Upper lobe of right lung (tissue), 1 donor: Measurements from ENCODE around the gene NME9. TPM values are rescaled to one million over a fixed set of nuclear protein-coding genes. Genes with fewer than 3 reads are reported as not detected.

Experiments
- ATAC-seq: fragments of 200-7000 bp; cut with Tn5 transposase; one replicate; pipeline ENCODE4 v1.9.1; 2020; ENCODE audit warnings: mild to moderate bottlenecking, moderate library complexity
- DNase-seq: peaks from one replicate; pipeline ENCODE4 v3.0.0-alpha.2; 2020
- H3K27ac ChIP-seq: fragments of 200-600 bp; one replicate; pipeline ENCODE4 v1.8.0; 2022
- H3K27me3 ChIP-seq: fragments of 200-600 bp; one replicate; pipeline ENCODE4 v1.8.0; 2022; ENCODE audit warnings: mild to moderate bottlenecking
- H3K36me3 ChIP-seq: fragments of 200-600 bp; one replicate; pipeline ENCODE4 v1.8.0; 2022
- H3K4me1 ChIP-seq: fragments of 200-600 bp; one replicate; pipeline ENCODE4 v1.8.0; 2022
- H3K4me3 ChIP-seq: fragments of 200-600 bp; one replicate; pipeline ENCODE4 v1.8.0; 2022; ENCODE audit warnings: mild to moderate bottlenecking
- H3K9me3 ChIP-seq: fragments of 200-600 bp; one replicate; pipeline ENCODE4 v1.8.0; 2022
- intact Hi-C: fragments of 100-400 bp; cut with DNase I; formaldehyde crosslinking; loops from one replicate; pipeline ENCODE4 v1.11.0; 2022
- total RNA-seq: library from RNA; stranded (reverse); fragmentation: NEBNext Ultra II Directional; extraction: Animal tissue kit (Norgen Biotek cat#: 25700); gene quantifications from one replicate; pipeline ENCODE4 v1.2.1, GENCODE V29; 2021
- TF ChIP-seq, protein P1 (sequence below): fragments of 200-600 bp; IDR thresholded peaks from one replicate; pipeline ENCODE4 v1.8.0; 2022; ENCODE audit warnings: antibody characterized with exemption
- donor health status: DM: no; HTN: yes; CAD: no; lungs with severe emphysema.

The NME9 gene
- total RNA-seq, 1 donor from 2014 or later = not detected

DNA sequence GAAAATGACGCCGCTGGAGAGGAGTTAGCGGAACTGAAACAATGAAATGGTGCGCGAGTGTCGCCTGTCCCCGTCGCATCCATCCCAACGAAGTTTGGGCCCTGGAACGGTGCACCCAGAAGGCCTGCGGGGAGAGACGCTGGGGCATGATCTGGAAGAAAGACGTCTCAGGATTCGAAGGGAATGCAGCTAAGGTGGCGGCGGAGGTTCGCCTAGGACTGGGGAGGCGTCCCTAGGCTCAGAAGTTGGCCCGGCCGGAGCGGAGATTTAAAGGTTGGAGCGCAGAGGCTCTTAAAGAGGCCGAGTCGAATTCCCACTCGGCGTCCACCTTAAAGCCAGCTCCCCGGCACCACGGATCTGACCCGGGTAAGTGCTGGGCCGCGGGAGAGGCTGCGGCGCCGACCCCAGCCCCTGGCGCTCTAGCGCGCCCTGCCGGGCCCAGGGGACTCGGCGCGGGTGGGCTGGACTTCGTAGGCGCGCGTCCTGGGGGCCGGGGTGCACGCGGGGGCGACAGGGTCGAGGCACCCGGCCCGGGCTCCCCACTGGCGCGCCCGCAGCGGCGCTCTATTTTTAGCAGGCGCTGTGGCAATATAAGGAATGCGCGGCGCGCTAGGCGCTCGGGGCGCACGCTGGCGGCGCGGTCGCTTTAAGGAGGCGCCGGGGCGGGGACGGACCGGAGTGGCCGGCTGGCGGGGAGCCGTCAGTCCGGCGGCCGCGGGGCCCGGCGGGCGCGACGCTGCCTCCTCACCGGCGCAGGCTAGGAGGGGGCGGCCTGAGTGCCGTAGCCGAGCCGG, 18.5 kb upstream of the NME9 start, which contains the start of gene MRAS:
MRAS (plus strand) TSS at position 620 of the 794 bp plus-strand sequence. CDS start 24,305 bp downstream, outside the sequence.
- H3K4me3 ChIP-seq = peak within 1 kb of the TSS; percentile 78
- no peaks in the 10 kb centered on the region for H3K9me3 ChIP-seq
- H3K36me3 ChIP-seq = no peaks in the 10 kb centered on the region
- intact Hi-C loops = no loop called here
- ATAC-seq = peak; percentile 85
- H3K4me1 ChIP-seq = peaks cover 23% of the 10 kb centered on the region
- TF ChIP-seq, protein P1, sequence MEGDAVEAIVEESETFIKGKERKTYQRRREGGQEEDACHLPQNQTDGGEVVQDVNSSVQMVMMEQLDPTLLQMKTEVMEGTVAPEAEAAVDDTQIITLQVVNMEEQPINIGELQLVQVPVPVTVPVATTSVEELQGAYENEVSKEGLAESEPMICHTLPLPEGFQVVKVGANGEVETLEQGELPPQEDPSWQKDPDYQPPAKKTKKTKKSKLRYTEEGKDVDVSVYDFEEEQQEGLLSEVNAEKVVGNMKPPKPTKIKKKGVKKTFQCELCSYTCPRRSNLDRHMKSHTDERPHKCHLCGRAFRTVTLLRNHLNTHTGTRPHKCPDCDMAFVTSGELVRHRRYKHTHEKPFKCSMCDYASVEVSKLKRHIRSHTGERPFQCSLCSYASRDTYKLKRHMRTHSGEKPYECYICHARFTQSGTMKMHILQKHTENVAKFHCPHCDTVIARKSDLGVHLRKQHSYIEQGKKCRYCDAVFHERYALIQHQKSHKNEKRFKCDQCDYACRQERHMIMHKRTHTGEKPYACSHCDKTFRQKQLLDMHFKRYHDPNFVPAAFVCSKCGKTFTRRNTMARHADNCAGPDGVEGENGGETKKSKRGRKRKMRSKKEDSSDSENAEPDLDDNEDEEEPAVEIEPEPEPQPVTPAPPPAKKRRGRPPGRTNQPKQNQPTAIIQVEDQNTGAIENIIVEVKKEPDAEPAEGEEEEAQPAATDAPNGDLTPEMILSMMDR = peak; percentile 40
- no peaks in the 10 kb centered on the region for H3K27me3 ChIP-seq
- H3K27ac ChIP-seq = peak within 1 kb of the TSS; percentile 93
- DNase-seq = peak; percentile 92

DNA sequence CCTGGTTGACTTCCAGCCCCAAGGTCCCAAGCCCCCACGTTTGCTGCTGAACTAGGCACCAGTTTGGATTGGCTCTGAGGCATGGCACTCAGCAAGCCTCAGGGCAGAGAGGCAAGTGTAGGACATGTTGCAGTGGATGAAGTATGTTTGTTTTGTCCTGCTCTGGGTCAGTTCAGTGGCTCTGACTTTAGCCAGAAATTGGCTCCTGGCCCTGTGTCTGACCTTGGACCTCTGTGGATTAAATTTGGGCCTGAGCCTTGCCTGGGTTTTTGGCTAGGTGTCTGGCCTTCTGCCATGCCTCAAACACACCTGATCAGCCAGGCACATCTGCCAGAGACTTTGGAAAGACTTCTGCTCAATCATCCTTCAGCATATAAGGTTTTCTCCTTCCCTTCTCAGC, 15.1 kb upstream of the NME9 start:
- intact Hi-C loops = no loop called here
- no peaks in the 10 kb centered on the region for H3K9me3 ChIP-seq
- no peak overlapping the region for H3K27ac ChIP-seq
- ATAC-seq (no peak), DNase-seq (no peak)
- H3K4me1 ChIP-seq = peaks cover 1% of the 10 kb centered on the region
- TF ChIP-seq, protein P1 = no peak
- no peaks in the 10 kb centered on the region for H3K36me3 ChIP-seq
- H3K27me3 ChIP-seq = no peaks in the 10 kb centered on the region
- H3K4me3 ChIP-seq = no peak overlapping the region

DNA sequence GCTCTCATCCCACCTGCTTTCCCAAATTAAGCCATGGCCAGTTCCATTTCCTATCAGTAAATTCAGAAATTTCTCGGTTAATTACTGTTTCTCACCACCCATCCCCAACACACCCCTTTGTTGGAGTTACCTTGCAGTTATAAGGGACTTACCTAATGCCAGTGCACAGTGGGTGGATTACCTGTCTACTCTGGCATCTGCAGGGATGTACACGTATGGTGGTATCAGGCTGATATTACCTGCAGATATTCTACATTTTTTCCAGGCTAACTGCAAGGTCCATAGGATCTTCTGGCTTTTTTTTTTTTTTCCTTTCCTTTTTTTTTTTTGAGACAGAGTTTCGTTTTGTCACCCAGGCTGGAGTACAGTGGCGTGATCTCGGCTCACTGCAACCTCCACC, 10.9 kb upstream of the NME9 start:
- Histone ChIP-seq H3K4me1 (no peaks in the 10 kb centered on the region), H3K4me3 (no peak overlapping the region), H3K27me3 (no peaks in the 10 kb centered on the region), H3K27ac (no peak overlapping the region), H3K9me3 (no peaks in the 10 kb centered on the region), H3K36me3 (no peaks in the 10 kb centered on the region)
- intact Hi-C loops = no loop called here
- ATAC-seq (no peak), DNase-seq (no peak)
- TF ChIP-seq, protein P1 = no peak

DNA sequence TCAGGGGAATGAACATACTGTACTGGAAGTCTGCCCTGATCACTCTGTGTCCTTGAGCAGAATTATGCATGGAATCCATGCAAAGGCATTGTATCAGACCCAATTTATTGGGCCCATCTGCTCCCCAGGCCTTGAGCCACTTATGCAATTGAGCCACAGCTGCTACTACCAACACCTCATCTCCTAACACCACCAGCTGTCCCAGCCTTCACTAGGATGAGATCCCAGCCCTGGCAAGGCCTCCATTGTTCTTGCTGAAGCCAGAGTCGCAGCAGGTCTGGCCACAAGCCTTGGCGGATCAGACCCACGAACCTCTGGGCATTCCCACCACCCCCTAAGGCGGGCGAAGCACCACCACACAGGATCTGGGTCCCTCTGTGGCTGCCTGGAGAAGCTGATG, 9.2 kb upstream of the NME9 start:
- Histone ChIP-seq H3K4me1 (no peaks in the 10 kb centered on the region), H3K36me3 (no peaks in the 10 kb centered on the region), H3K27ac (no peak overlapping the region), H3K4me3 (no peak overlapping the region), H3K27me3 (no peaks in the 10 kb centered on the region), H3K9me3 (no peaks in the 10 kb centered on the region)
- peak; percentile 23 for ATAC-seq
- TF ChIP-seq, protein P1 = no peak
- intact Hi-C loops = no loop called here
- DNase-seq = no peak

DNA sequence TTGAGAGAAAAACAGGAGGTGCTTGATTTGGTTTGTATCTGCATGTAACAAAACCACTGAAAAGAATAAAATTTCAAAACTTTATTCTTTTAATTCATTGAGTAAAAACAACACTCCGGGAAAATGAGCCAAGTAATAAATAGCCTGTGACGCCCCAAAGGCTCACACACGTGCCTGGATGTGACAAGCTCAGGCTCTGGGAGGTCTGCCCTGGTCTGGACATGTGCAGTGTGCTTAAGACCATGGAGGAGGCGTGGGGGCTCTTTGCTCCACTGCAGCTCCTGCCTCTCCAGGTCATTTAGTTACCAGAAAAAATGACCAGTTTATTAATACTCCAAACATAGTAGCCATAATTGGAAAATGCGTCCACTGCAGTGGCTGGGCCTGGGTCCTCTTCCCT, 8.6 kb upstream of the NME9 start:
- H3K9me3 ChIP-seq = no peaks in the 10 kb centered on the region
- H3K4me3 ChIP-seq = no peak overlapping the region
- H3K36me3 ChIP-seq = no peaks in the 10 kb centered on the region
- DNase-seq = no peak
- TF ChIP-seq, protein P1 = no peak
- no peaks in the 10 kb centered on the region for H3K4me1 ChIP-seq
- H3K27me3 ChIP-seq = no peaks in the 10 kb centered on the region
- H3K27ac ChIP-seq = no peak overlapping the region
- no peak for ATAC-seq
- intact Hi-C loops = no loop called here
